ENCODE results near the gene DHRS3.

GRCh38 chr1:12528021-12528852 is 89.8 kb downstream of the DHRS3 start:
- TF ChIP-seq, protein P1, sequence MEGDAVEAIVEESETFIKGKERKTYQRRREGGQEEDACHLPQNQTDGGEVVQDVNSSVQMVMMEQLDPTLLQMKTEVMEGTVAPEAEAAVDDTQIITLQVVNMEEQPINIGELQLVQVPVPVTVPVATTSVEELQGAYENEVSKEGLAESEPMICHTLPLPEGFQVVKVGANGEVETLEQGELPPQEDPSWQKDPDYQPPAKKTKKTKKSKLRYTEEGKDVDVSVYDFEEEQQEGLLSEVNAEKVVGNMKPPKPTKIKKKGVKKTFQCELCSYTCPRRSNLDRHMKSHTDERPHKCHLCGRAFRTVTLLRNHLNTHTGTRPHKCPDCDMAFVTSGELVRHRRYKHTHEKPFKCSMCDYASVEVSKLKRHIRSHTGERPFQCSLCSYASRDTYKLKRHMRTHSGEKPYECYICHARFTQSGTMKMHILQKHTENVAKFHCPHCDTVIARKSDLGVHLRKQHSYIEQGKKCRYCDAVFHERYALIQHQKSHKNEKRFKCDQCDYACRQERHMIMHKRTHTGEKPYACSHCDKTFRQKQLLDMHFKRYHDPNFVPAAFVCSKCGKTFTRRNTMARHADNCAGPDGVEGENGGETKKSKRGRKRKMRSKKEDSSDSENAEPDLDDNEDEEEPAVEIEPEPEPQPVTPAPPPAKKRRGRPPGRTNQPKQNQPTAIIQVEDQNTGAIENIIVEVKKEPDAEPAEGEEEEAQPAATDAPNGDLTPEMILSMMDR (CRISPR knock-in tag; IDR thresholded peaks at IDR 0.05) = peak; percentile 47
- TF ChIP-seq FOXO1 (CRISPR knock-in tag; IDR thresholded peaks at IDR 0.05) (peak; percentile 94), RELA (CRISPR knock-in tag; IDR thresholded peaks at IDR 0.05) (no peak), ZNF709 (CRISPR knock-in tag; IDR thresholded peaks at IDR 0.05) (no peak; the same call in 1 of the 2 replicates), CEBPB (IDR thresholded peaks at IDR 0.05; ENCODE audit: borderline replicate concordance, low read depth, low read length) (peak; percentile 97), BCL6 (CRISPR knock-in tag; IDR thresholded peaks at IDR 0.05) (peak; percentile 97), RAD21 (CRISPR knock-in tag; IDR thresholded peaks at IDR 0.05) (peak; percentile 40; the same call in 1 of the 2 replicates), SMARCC2 (IDR thresholded peaks at IDR 0.05) (peak; percentile 73; the same call in 1 of the 2 replicates), ZSCAN21 (CRISPR knock-in tag; IDR thresholded peaks at IDR 0.05; ENCODE audit: borderline replicate concordance) (peak; percentile 62; the same call in 1 of the 2 replicates), MXD4 (CRISPR knock-in tag; IDR thresholded peaks at IDR 0.05) (peak; percentile 22), ZFP91 (CRISPR knock-in tag; IDR thresholded peaks at IDR 0.05; ENCODE audit: borderline replicate concordance) (peak; percentile 85), FOSL2 (CRISPR knock-in tag; IDR thresholded peaks at IDR 0.05) (peak; percentile 99)
